ENCODE results near the gene OSBP2.

DNA sequence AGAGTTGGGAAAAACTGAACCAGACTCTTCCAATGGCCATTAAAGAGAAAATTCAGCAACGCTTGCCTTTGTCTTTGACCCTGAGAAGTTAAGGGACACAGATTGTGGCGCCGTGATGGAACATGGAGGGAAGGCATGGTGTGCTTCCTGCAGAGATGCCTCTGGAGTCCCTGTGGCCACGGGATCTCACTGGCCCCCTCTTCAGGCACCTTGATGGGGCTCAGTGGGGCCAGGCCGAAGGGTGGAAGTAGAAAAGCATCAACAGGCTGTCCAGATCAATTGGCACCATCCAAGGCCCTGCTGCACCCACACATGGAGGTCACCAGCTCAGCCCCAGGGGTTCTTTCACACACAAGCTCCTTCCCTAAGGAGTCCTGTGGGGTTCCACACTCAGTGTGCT lies 231.0 kb downstream of the OSBP2 start:
- no peak for TF ChIP-seq ZFP82 (CRISPR knock-in tag; IDR thresholded peaks at IDR 0.05; ENCODE audit: borderline replicate concordance)
- TF ChIP-seq HMG20B (CRISPR knock-in tag; conservative IDR thresholded peaks at IDR 0.05), result no peak
- TF ChIP-seq ELF4 (CRISPR knock-in tag; IDR thresholded peaks at IDR 0.05; ENCODE audit: borderline replicate concordance), result no peak
- TF ChIP-seq ZNF740 (CRISPR knock-in tag; IDR thresholded peaks at IDR 0.05), result no peak
- no peak for TF ChIP-seq POLR2AphosphoS2 (IDR thresholded peaks at IDR 0.05; ENCODE audit: low read depth, low read length)
- no peak for TF ChIP-seq POLR2AphosphoS5 (IDR thresholded peaks at IDR 0.05; ENCODE audit: low read depth, low read length)
- TF ChIP-seq, protein P1, sequence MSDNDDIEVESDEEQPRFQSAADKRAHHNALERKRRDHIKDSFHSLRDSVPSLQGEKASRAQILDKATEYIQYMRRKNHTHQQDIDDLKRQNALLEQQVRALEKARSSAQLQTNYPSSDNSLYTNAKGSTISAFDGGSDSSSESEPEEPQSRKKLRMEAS (IDR thresholded peaks at IDR 0.05), result no peak
- TF ChIP-seq KDM4B (CRISPR knock-in tag; IDR thresholded peaks at IDR 0.05), result no peak
- no peak for TF ChIP-seq IRF2 (CRISPR knock-in tag; IDR thresholded peaks at IDR 0.05)
- no peak for TF ChIP-seq TAF1 (CRISPR knock-in tag; IDR thresholded peaks at IDR 0.05)
- TF ChIP-seq, protein P2, sequence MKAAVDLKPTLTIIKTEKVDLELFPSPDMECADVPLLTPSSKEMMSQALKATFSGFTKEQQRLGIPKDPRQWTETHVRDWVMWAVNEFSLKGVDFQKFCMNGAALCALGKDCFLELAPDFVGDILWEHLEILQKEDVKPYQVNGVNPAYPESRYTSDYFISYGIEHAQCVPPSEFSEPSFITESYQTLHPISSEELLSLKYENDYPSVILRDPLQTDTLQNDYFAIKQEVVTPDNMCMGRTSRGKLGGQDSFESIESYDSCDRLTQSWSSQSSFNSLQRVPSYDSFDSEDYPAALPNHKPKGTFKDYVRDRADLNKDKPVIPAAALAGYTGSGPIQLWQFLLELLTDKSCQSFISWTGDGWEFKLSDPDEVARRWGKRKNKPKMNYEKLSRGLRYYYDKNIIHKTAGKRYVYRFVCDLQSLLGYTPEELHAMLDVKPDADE (CRISPR knock-in tag; IDR thresholded peaks at IDR 0.05), result no peak
- TF ChIP-seq, protein P3, sequence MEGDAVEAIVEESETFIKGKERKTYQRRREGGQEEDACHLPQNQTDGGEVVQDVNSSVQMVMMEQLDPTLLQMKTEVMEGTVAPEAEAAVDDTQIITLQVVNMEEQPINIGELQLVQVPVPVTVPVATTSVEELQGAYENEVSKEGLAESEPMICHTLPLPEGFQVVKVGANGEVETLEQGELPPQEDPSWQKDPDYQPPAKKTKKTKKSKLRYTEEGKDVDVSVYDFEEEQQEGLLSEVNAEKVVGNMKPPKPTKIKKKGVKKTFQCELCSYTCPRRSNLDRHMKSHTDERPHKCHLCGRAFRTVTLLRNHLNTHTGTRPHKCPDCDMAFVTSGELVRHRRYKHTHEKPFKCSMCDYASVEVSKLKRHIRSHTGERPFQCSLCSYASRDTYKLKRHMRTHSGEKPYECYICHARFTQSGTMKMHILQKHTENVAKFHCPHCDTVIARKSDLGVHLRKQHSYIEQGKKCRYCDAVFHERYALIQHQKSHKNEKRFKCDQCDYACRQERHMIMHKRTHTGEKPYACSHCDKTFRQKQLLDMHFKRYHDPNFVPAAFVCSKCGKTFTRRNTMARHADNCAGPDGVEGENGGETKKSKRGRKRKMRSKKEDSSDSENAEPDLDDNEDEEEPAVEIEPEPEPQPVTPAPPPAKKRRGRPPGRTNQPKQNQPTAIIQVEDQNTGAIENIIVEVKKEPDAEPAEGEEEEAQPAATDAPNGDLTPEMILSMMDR (CRISPR knock-in tag; IDR thresholded peaks at IDR 0.05), result no peak
